HG02884 (cell line): Measurements from ENCODE around the gene ETV1.

Experiments used
- ATAC-seq: cut with Tn5 transposase; IDR thresholded peaks from one replicate; pipeline ENCODE4 v1.9.1; 2021; ENCODE audit warnings: mild to moderate bottlenecking, moderate library complexity; ENCODE audit not compliant: unreplicated experiment

Gene ETV1

DNA sequence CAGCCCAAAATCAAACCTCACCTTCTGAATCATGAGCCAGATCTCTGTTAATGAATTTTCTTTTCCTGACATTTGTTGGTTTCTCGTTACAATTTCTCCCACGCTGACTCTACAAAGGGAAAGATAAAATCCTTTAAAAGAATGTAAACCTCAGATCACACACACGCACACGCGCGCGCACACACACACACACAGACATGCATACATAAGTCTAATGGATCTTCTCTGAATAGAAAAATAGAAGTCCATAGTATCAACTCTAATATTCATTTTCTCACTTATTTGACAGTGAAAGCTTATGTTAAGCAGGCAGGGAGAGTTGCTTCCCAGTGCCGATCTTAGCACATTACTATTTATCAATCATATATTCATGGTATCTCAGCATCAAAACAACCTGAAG lies 1.4 kb downstream of the ETV1 start:
- ATAC-seq: no peak

- ATAC-seq: no peak
Observed at GRCh38 chr7:13987395-13987794, 2.1 kb downstream of the ETV1 start.

GRCh38 chr7:13986208-13986607 lies 3.3 kb downstream of the ETV1 start:
- no peak for ATAC-seq

DNA sequence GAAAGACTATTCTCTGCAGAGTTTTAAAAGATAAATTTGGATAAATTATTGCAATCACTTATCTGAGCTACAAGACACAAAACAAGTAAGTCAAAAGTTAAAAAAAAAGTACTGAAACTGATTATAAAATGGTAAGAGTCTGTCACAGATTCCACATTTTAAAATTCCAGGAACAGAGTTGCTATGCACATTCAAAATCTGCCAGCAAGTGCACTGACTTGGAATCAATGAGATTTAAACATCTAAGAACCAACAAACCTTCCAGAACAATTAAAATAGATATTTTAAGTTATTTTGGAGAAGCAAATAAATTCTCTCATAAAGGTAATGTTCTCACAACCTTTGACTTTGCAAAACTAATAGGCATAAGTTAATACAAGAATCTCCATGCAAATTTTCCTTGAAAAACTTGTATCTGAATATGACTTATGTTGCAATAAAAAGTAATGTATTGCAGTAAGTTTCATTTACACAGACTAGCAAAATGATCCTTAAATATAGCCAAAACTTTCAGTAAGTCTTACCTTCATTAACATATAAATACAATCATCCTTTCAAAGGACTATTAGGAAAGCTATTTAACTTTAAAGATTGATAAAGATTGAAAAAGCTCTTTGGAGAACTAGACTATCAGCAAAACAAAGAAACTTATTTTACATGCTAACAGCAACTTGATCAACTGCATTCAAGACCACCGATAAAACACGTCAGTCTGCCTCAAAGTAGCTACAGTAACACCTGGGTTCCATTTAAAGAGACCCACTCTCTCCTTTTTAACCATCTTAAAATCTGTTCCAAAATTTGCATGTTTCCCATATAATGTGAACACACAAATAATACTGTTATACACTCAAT lies 4.4 kb downstream of the ETV1 start:
- ATAC-seq: no peak

DNA sequence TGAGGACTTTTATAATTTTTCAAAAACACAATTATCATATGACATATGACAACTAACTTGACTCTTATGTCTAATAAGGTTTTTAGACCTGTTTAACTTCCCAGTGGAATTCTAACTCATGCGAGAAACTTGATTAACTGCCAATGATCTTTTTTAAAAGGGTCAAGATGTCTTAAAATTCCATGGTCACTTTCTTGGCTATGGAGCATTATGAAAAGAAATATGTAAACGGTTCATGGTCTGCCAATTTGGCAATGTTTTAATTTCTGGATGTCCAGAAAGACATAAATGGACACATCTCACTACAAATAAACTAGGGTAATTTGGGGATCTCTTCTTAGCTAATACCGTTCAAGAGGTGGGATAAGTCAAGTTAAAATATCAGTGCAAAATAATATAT lies 5.4 kb downstream of the ETV1 start:
- no peak for ATAC-seq

GRCh38 chr7:13982940-13983677 lies 6.4 kb downstream of the ETV1 start:
- ATAC-seq: no peak

DNA sequence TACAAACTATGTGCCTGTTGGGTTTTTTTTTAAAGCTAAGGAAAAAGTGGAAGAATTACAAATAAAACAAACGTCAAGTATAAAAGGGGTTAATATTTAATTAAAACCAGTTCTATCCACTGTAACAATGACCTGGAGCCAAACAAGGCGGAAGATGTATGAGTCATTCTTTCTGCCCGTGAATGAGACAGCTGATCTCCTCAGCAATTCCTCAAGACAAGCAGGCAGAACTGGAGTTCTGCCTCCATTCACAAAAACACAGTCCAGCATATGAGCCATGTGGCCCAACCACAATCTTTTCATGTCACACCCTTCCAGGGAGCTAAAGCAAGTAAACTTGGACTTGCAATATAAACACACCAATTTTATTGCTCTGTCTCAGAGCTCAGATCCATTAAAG lies 8.4 kb downstream of the ETV1 start:
- ATAC-seq: no peak

- no peak for ATAC-seq
Observed at GRCh38 chr7:13980474-13980873, 9.0 kb downstream of the ETV1 start.

DNA sequence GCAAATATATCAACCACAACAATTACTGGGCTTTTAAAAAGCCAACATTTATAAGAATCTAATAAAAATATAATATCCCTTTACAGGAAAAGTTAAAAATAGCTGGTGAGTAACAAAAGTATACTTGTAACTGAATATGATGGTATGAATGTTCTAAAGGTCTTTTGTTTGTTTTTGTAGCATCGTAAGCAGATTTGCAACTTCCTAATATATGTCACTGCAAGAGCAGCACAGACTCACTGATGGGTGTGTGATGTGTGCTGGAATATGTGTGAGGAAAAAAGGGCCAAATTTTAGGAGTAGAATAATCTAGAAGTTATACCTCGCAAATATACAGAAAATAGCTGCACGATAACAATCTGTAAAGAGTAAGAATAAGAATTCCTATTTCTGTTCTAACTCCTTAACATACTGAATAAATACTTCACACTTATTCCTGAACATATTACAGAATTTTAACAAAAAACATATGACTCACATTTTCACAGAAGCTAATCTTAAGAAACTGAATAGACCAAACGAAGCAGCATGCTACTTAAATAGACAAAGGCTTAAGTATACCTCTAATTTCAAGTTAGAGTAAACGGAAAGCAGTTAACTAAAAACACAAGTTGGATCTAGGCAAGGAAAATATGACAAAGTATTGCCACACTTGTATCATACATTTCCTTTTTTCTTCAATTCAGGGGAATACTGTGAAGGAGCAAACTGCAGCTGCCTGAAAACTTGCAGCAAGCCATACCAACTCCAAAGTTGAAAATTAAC lies 9.6 kb downstream of the ETV1 start:
- no peak for ATAC-seq

- ATAC-seq: no peak
Observed at GRCh38 chr7:13976594-13976993, 12.9 kb downstream of the ETV1 start.

GRCh38 chr7:13965077-13965476 lies 24.4 kb downstream of the ETV1 start:
- no peak for ATAC-seq

GRCh38 chr7:13963925-13964324 lies 25.5 kb downstream of the ETV1 start:
- no peak for ATAC-seq

- no peak for ATAC-seq
Observed at GRCh38 chr7:13955494-13955893, 34.0 kb downstream of the ETV1 start.

GRCh38 chr7:13953368-13953767 lies 36.1 kb downstream of the ETV1 start:
- no peak for ATAC-seq

GRCh38 chr7:13952921-13953320 lies 36.5 kb downstream of the ETV1 start:
- ATAC-seq: no peak

GRCh38 chr7:13949939-13950338 lies 39.5 kb downstream of the ETV1 start:
- no peak for ATAC-seq

DNA sequence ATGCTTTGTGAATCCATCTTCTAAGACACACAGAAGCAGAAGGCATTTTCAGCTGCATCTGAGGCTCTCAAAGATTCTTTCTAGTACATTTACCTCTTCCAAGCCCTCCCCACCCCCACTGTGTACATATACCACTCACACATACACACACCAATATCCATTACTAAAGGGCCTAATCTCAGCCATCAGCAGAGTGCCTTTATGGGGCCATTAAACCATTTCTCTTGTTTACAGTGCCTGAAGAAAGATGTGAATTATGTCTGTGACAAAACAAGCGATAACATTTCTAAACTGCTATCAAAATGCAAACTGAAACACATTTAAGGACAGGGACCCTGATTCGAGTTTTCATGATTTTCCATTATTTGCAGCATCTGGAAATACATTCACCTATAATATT lies 40.0 kb downstream of the ETV1 start:
- ATAC-seq: no peak

- ATAC-seq: no peak
Observed at GRCh38 chr7:13948019-13948801, 41.3 kb downstream of the ETV1 start.

GRCh38 chr7:13947535-13947934 lies 41.9 kb downstream of the ETV1 start:
- ATAC-seq: no peak

DNA sequence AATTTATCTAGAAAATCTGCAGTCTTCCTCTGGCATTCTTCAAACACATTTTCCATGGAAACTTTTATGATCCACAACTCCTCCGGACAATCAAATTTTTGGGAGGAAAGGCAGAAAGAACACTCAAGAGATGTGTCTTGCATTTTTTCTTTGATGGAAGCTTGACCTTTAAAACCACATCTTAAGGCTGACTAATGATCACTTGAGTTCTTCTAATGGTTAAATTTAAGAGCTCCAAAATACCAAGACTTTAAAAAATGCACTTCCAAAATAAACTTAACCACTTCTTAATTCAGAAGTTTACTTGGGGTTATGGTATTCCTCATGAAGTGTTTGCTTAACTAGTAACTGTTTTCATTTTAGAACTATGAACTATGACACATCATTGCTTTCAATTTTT lies 43.3 kb downstream of the ETV1 start:
- no peak for ATAC-seq

- ATAC-seq: no peak
Observed at GRCh38 chr7:13945670-13946069, 43.8 kb downstream of the ETV1 start.
